ENCODE results near the gene RYR3.

RYR3 gene

GRCh38 chr15:33852094-33852493 is 541.3 kb downstream of the RYR3 start:
- TF ChIP-seq EZH2phosphoT487 (conservative IDR thresholded peaks at IDR 0.05; ENCODE audit: low read length) (no peak), CTCF (IDR thresholded peaks at IDR 0.05; ENCODE audit: insufficient read depth, low read length, poor library complexity, severe bottlenecking) (no peak)
- no peak overlapping the region for H3K4me2 ChIP-seq (ENCODE audit: low read depth, low read length, poor library complexity, severe bottlenecking)
- no peak overlapping the region for H3K9ac ChIP-seq (ENCODE audit: low read length)
- H3K27me3 ChIP-seq (ENCODE audit: low read length): no peaks in the 10 kb centered on the region
- H2AFZ ChIP-seq (ENCODE audit: low read depth, low read length, severe bottlenecking): no peak overlapping the region
- H3K4me3 ChIP-seq (ENCODE audit: insufficient read depth, low read length, poor library complexity, severe bottlenecking): no peak overlapping the region
- no peaks in the 10 kb centered on the region for H4K20me1 ChIP-seq (ENCODE audit: low read depth, low read length)
- no peaks in the 10 kb centered on the region for H3K9me2 ChIP-seq (replicated peaks; ENCODE audit: insufficient read depth, low read length)
- no peak overlapping the region for H3K27ac ChIP-seq (ENCODE audit: low read depth, low read length)
- H3K9me3 ChIP-seq (ENCODE audit: insufficient read depth, low read length): no peaks in the 10 kb centered on the region
- no peaks in the 10 kb centered on the region for H3K36me3 ChIP-seq (ENCODE audit: low read length)
- no peaks in the 10 kb centered on the region for H3F3A ChIP-seq (ENCODE audit: insufficient read depth)
- no peaks in the 10 kb centered on the region for H3K79me2 ChIP-seq (ENCODE audit: insufficient read depth, low read length)

- H3K9me3 ChIP-seq (ENCODE audit: insufficient read depth, low read length): no peaks in the 10 kb centered on the region
- no peak overlapping the region for H3K4me3 ChIP-seq (ENCODE audit: insufficient read depth, low read length, poor library complexity, severe bottlenecking)
- H2AFZ ChIP-seq (ENCODE audit: low read depth, low read length, severe bottlenecking): no peak overlapping the region
- no peaks in the 10 kb centered on the region for H3F3A ChIP-seq (ENCODE audit: insufficient read depth)
- H3K79me2 ChIP-seq (ENCODE audit: insufficient read depth, low read length): no peaks in the 10 kb centered on the region
- no peaks in the 10 kb centered on the region for H3K36me3 ChIP-seq (ENCODE audit: low read length)
- TF ChIP-seq EZH2phosphoT487 (conservative IDR thresholded peaks at IDR 0.05; ENCODE audit: low read length): no peak
- no peak for TF ChIP-seq CTCF (IDR thresholded peaks at IDR 0.05; ENCODE audit: insufficient read depth, low read length, poor library complexity, severe bottlenecking)
- H4K20me1 ChIP-seq (ENCODE audit: low read depth, low read length): no peaks in the 10 kb centered on the region
- H3K9me2 ChIP-seq (replicated peaks; ENCODE audit: insufficient read depth, low read length): no peaks in the 10 kb centered on the region
- H3K27me3 ChIP-seq (ENCODE audit: low read length): no peaks in the 10 kb centered on the region
- no peak overlapping the region for H3K4me2 ChIP-seq (ENCODE audit: low read depth, low read length, poor library complexity, severe bottlenecking)
- no peak overlapping the region for H3K9ac ChIP-seq (ENCODE audit: low read length)
- H3K27ac ChIP-seq (ENCODE audit: low read depth, low read length): no peak overlapping the region
These were observed 541.8 kb downstream of the RYR3 start for GRCh38 chr15:33852570-33852969.

GRCh38 chr15:33857726-33858125 is 547.0 kb downstream of the RYR3 start:
- no peaks in the 10 kb centered on the region for H4K20me1 ChIP-seq (ENCODE audit: low read depth, low read length)
- H3K9me3 ChIP-seq (ENCODE audit: insufficient read depth, low read length): no peaks in the 10 kb centered on the region
- no peak overlapping the region for H3K9ac ChIP-seq (ENCODE audit: low read length)
- H3K4me2 ChIP-seq (ENCODE audit: low read depth, low read length, poor library complexity, severe bottlenecking): no peak overlapping the region
- H3K36me3 ChIP-seq (ENCODE audit: low read length): no peaks in the 10 kb centered on the region
- H3K9me2 ChIP-seq (replicated peaks; ENCODE audit: insufficient read depth, low read length): no peaks in the 10 kb centered on the region
- TF ChIP-seq CTCF (IDR thresholded peaks at IDR 0.05; ENCODE audit: insufficient read depth, low read length, poor library complexity, severe bottlenecking) (no peak), EZH2phosphoT487 (conservative IDR thresholded peaks at IDR 0.05; ENCODE audit: low read length) (no peak)
- no peaks in the 10 kb centered on the region for H3K27me3 ChIP-seq (ENCODE audit: low read length)
- H2AFZ ChIP-seq (ENCODE audit: low read depth, low read length, severe bottlenecking): no peak overlapping the region
- no peaks in the 10 kb centered on the region for H3K79me2 ChIP-seq (ENCODE audit: insufficient read depth, low read length)
- no peak overlapping the region for H3K4me3 ChIP-seq (ENCODE audit: insufficient read depth, low read length, poor library complexity, severe bottlenecking)
- no peak overlapping the region for H3K27ac ChIP-seq (ENCODE audit: low read depth, low read length)
- H3F3A ChIP-seq (ENCODE audit: insufficient read depth): no peaks in the 10 kb centered on the region

Data from SU-DHL-6 (cell line).